WTC11 (cell line): Measurements from ENCODE around the gene VCL. TPM values are rescaled to one million over a fixed set of nuclear protein-coding genes. Genes with fewer than 3 reads are reported as not detected.

ENCODE experiments used
- ATAC-seq: fragments of 200-7000 bp; cut with Tn5 transposase; 2 replicates; pipeline ENCODE4 v1.10.0; 2021; ENCODE audit warnings: mild to moderate bottlenecking, moderate library complexity
- CTCF ChIA-PET: fragments of 300-600 bp; sonication (Branson Sonifier 250); formaldehyde crosslinking; loops from one replicate; lab custom pipeline; 2021; ENCODE audit warnings: antibody characterized with exemption; lab: Charles Lee
- POLR2A ChIA-PET: fragments of 350-600 bp; sonication (Branson Sonifier 250); formaldehyde crosslinking; loops from one replicate; lab custom pipeline; 2021; ENCODE audit warnings: antibody characterized with exemption; lab: Charles Lee
- DNase-seq: peaks from one replicate; pipeline ENCODE4 v3.0.0; 2021; ENCODE audit warnings: low spot score
- H3K27ac Mint-ChIP-seq: 2 replicates; pipeline ENCODE4 v1.8.0; 2021; ENCODE audit warnings: mixed read lengths
- H3K27me3 Mint-ChIP-seq: 2 replicates; pipeline ENCODE4 v1.8.0; 2021; ENCODE audit warnings: low read depth, mild to moderate bottlenecking, moderate library complexity, mixed read lengths
- H3K36me3 Mint-ChIP-seq: 2 replicates; pipeline ENCODE4 v1.8.0; 2021; ENCODE audit warnings: mixed read lengths
- H3K4me1 Mint-ChIP-seq: 2 replicates; pipeline ENCODE4 v1.8.0; 2022; ENCODE audit warnings: mixed read lengths
- H3K4me3 Mint-ChIP-seq: 2 replicates; pipeline ENCODE4 v1.8.0; 2021; ENCODE audit warnings: mild to moderate bottlenecking, moderate library complexity, mixed read lengths
- H3K9me3 Mint-ChIP-seq: 2 replicates; pipeline ENCODE4 v1.8.0; 2021; ENCODE audit warnings: mixed read lengths
- ATF6 ChIP-seq: sonication (generic); formaldehyde crosslinking; IDR thresholded peaks from 2 replicates; pipeline ENCODE4 v1.8.1; 2023; ENCODE audit warnings: mild to moderate bottlenecking, missing genetic modification reagents
- CDX4 ChIP-seq: fragments of 250-450 bp; sonication (Bioruptor Pico); IDR thresholded peaks from 2 replicates; pipeline ENCODE4 v1.9.0; 2021; ENCODE audit warnings: moderate library complexity, mild to moderate bottlenecking, inconsistent platforms, borderline replicate concordance
- CREM ChIP-seq: sonication (generic); formaldehyde crosslinking; IDR thresholded peaks from 2 replicates; pipeline ENCODE4 v1.8.1; 2022; ENCODE audit warnings: mild to moderate bottlenecking, missing genetic modification reagents, moderate library complexity
- IRF1 ChIP-seq: sonication (generic); formaldehyde crosslinking; IDR thresholded peaks from 2 replicates; pipeline ENCODE4 v1.8.0; 2023; ENCODE audit warnings: missing genetic modification reagents
- MAX ChIP-seq: sonication (generic); formaldehyde crosslinking; IDR thresholded peaks from 2 replicates; pipeline ENCODE4 v1.8.0; 2022; ENCODE audit warnings: mild to moderate bottlenecking, missing genetic modification reagents
- NR1H2 ChIP-seq: sonication (generic); formaldehyde crosslinking; IDR thresholded peaks from 2 replicates; pipeline ENCODE4 v1.9.0; 2021; ENCODE audit warnings: mild to moderate bottlenecking, moderate library complexity, missing genetic modification reagents
- OVOL2 ChIP-seq: fragments of 250-450 bp; sonication (Bioruptor Pico); IDR thresholded peaks from 2 replicates; pipeline ENCODE4 v1.9.0; 2021; ENCODE audit warnings: mild to moderate bottlenecking, borderline replicate concordance
- SMAD3 ChIP-seq: sonication (generic); formaldehyde crosslinking; IDR thresholded peaks from 2 replicates; pipeline ENCODE4 v1.8.0; 2022; ENCODE audit warnings: missing genetic modification reagents, mild to moderate bottlenecking, borderline replicate concordance
- SMAD4 ChIP-seq: sonication (generic); formaldehyde crosslinking; IDR thresholded peaks from 2 replicates; pipeline ENCODE4 v1.8.0; 2022; ENCODE audit warnings: mild to moderate bottlenecking, missing genetic modification reagents
- STAT6 ChIP-seq: sonication (generic); formaldehyde crosslinking; conservative IDR thresholded peaks from 2 replicates; pipeline ENCODE4 v1.8.1; 2023; ENCODE audit warnings: mild to moderate bottlenecking, low read depth, missing genetic modification reagents, moderate library complexity
- TP53 ChIP-seq: sonication (generic); formaldehyde crosslinking; IDR thresholded peaks from 2 replicates; pipeline ENCODE4 v1.8.1; 2023; ENCODE audit warnings: mild to moderate bottlenecking, missing genetic modification reagents
- ZBTB43 ChIP-seq: sonication (generic); formaldehyde crosslinking; IDR thresholded peaks from 2 replicates; pipeline ENCODE4 v1.8.1; 2023; ENCODE audit warnings: mild to moderate bottlenecking, missing genetic modification reagents
- ZNF317 ChIP-seq: sonication (generic); formaldehyde crosslinking; IDR thresholded peaks from 2 replicates; pipeline ENCODE4 v1.8.1; 2023; ENCODE audit warnings: low read depth, mild to moderate bottlenecking, moderate library complexity, missing genetic modification reagents, borderline replicate concordance
- ZNF423 ChIP-seq: fragments of 250-450 bp; sonication (Bioruptor Pico); IDR thresholded peaks from 2 replicates; pipeline ENCODE4 v2.1.2; 2022; ENCODE audit warnings: mild to moderate bottlenecking, moderate library complexity
- ZSCAN18 ChIP-seq: fragments of 250-450 bp; sonication (Bioruptor Pico); IDR thresholded peaks from 2 replicates; pipeline ENCODE4 v2.1.2; 2022; ENCODE audit warnings: mild to moderate bottlenecking, moderate library complexity
- total RNA-seq: library from RNA; stranded (reverse); gene quantifications from 3 replicates; pipeline ENCODE4 v1.2.3, GENCODE V29; 2021
- TF ChIP-seq, protein P1 (sequence below): sonication (generic); formaldehyde crosslinking; IDR thresholded peaks from 2 replicates; pipeline ENCODE4 v1.8.1; 2022; ENCODE audit warnings: mild to moderate bottlenecking, missing genetic modification reagents, moderate library complexity, borderline replicate concordance

VCL gene
- total RNA-seq, 1 experiment from 2014 or later, result 225 TPM

- ATAC-seq, result no peak
Observed at GRCh38 chr10:74109452-74109851, 111.5 kb downstream of the VCL start.

GRCh38 chr10:74110120-74110519 is 112.2 kb downstream of the VCL start:
- Mint-ChIP-seq H3K4me3 (no peak overlapping the region), H3K27me3 (no peaks in the 10 kb centered on the region), H3K4me1 (no peaks in the 10 kb centered on the region), H3K9me3 (no peaks in the 10 kb centered on the region), H3K36me3 (peaks cover 91% of the 10 kb centered on the region), H3K27ac (0 out of 2 replicates have a peak overlapping the region, but pooled peaks have one; percentile 7)
- CTCF ChIA-PET, result no interaction called here
- TF ChIP-seq OVOL2 (CRISPR knock-in tag) (no peak), ZNF423 (no peak), MAX (CRISPR knock-in tag) (no peak), ZSCAN18 (no peak), CDX4 (CRISPR knock-in tag) (no peak), IRF1 (CRISPR knock-in tag) (no peak)
- ATAC-seq (no peak), DNase-seq (no peak)
- POLR2A ChIA-PET, result interaction anchor here (1.0 kb wide), 1 partner anchor 13 kb away, joined by 4 read pairs; no protein-coding TSS in a partner anchor

More at GRCh38 chr10:74109452-74109851, 111.5 kb downstream of the VCL start:
- DNase-seq, result no peak
- peaks cover 91% of the 10 kb centered on the region for H3K36me3 Mint-ChIP-seq
- no peak overlapping the region for H3K27ac Mint-ChIP-seq
- no peaks in the 10 kb centered on the region for H3K27me3 Mint-ChIP-seq
- no peak for TF ChIP-seq ZSCAN18
- no peak for TF ChIP-seq CREM (CRISPR knock-in tag)
- TF ChIP-seq SMAD3 (CRISPR knock-in tag), result no peak
- no peaks in the 10 kb centered on the region for H3K4me1 Mint-ChIP-seq
- H3K4me3 Mint-ChIP-seq, result no peak overlapping the region
- H3K9me3 Mint-ChIP-seq, result no peaks in the 10 kb centered on the region
- ChIA-PET CTCF (interaction anchor here (1.2 to 2.1 kb wide), 2 partner anchors 28 to 29 kb away, joined by 4 to 6 read pairs; no protein-coding TSS in a partner anchor), POLR2A (interaction anchor here (0.6 kb wide), 1 partner anchor 33 kb away, joined by 3 read pairs; no protein-coding TSS in a partner anchor)

DNA sequence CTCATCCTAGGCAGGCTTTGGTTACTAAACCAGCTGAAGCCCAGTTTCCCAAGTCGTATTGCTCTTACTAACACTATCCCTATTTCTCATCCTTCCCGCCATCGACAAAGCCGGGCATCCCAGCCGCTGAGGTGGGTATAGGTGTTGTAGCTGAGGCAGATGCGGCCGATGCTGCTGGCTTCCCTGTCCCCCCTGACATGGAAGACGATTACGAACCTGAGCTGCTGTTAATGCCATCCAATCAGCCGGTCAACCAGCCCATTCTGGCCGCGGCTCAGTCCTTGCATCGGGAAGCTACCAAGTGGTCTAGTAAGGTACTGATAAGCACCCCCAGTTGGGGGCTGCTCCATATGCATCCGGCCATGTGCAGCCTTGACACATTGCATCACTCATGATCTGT is 113.9 kb downstream of the VCL start:
- Mint-ChIP-seq H3K9me3 (no peaks in the 10 kb centered on the region), H3K36me3 (peaks cover 92% of the 10 kb centered on the region), H3K27ac (peak overlapping the region; percentile 35), H3K4me3 (no peak overlapping the region), H3K27me3 (no peaks in the 10 kb centered on the region), H3K4me1 (no peaks in the 10 kb centered on the region)
- ATAC-seq (no peak), DNase-seq (no peak)
- CTCF ChIA-PET, result interaction anchor here (1.0 kb wide), 1 partner anchor 8 kb away, joined by 5 read pairs; no protein-coding TSS in a partner anchor
- POLR2A ChIA-PET, result interaction anchor here (0.6 kb wide), 1 partner anchor 21 kb away, joined by 3 read pairs; no protein-coding TSS in a partner anchor
- TF ChIP-seq ATF6 (CRISPR knock-in tag), result no peak
- no peak for TF ChIP-seq ZNF317 (CRISPR knock-in tag)
- TF ChIP-seq ZSCAN18, result no peak
- TF ChIP-seq, protein P1, sequence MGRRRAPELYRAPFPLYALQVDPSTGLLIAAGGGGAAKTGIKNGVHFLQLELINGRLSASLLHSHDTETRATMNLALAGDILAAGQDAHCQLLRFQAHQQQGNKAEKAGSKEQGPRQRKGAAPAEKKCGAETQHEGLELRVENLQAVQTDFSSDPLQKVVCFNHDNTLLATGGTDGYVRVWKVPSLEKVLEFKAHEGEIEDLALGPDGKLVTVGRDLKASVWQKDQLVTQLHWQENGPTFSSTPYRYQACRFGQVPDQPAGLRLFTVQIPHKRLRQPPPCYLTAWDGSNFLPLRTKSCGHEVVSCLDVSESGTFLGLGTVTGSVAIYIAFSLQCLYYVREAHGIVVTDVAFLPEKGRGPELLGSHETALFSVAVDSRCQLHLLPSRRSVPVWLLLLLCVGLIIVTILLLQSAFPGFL, result no peak
- TF ChIP-seq STAT6 (CRISPR knock-in tag), result no peak
- TF ChIP-seq SMAD4 (CRISPR knock-in tag), result no peak
- TF ChIP-seq NR1H2 (CRISPR knock-in tag), result no peak
- no peak for TF ChIP-seq TP53
- TF ChIP-seq OVOL2 (CRISPR knock-in tag), result no peak
- no peak for TF ChIP-seq ZBTB43 (CRISPR knock-in tag)
- TF ChIP-seq CREM (CRISPR knock-in tag), result no peak
